Measurements from ENCODE around the gene RPS24.

The RPS24 gene

DNA sequence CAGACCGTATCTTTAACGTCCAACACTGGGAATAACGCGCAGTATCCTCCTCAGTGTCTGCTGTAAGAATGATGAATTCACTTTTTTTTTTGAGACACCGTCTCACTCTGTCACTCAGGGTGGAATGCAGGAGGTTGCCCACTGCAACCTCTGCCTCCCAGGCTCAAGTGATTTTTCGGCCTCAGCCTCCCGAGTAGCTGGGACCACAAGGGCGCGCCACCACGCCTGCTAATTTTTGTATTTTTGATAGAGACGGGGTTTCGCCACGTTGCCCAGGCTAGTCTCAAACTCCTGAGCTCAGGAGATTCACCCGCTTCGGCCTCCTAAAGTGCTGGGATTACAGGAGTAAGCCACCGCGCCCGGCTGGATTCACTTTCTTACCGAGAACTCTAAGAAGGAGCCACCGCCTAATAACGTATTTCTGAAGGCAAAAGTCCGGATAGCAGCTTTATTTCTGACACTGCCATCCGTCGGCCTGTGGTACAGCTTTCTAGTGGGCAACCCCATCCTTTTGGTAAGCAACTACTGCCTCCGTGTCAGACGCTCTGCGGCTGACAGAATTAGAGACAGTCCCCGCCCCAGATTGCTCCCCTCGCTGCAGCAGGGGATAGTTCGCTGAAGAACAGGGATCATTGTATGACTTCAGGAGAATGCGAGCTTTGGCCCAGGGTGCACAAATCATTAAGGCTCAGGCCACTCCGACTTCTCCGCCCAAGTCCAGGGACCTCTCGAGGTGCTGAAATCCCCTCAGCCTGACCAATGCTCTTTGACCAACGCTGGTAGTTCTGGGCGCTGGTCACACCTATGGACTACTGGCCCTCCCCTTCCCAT, 5.0 kb upstream of the RPS24 start:
- peak; percentile 23 for DNase-seq

- peak; percentile 89 for DNase-seq
Measured at GRCh38 chr10:78029269-78030226, 4.1 kb upstream of the RPS24 start, which contains the start of gene POLR3A. POLR3A (minus strand) TSS chr10:78029515; CDS start chr10:78029407, 108 bp downstream.

DNA sequence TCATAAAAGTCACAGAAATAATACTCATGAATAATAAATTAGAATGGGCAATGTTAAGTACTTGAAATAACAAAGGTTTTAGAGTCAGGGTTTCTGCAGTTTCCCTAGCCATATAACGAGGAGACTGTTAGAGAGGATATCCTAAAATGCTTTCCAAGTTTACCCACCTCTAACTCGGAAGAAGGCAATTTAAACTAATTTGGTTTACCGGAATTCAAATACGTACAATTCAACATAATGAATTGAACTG, 351 bp upstream of the RPS24 start:
- DNase-seq, result no peak

GRCh38 chr10:78035025-78035424, 1.4 kb downstream of the RPS24 start:
- no peak for DNase-seq

GRCh38 chr10:78035437-78035836, 1.8 kb downstream of the RPS24 start:
- DNase-seq, result no peak

- no peak for DNase-seq
Measured at GRCh38 chr10:78035933-78036583, 2.4 kb downstream of the RPS24 start.

GRCh38 chr10:78038105-78038504, 4.4 kb downstream of the RPS24 start:
- DNase-seq, result no peak

GRCh38 chr10:78038791-78039547, 5.3 kb downstream of the RPS24 start:
- DNase-seq, result no peak

- DNase-seq, result no peak
Measured at GRCh38 chr10:78039743-78040142, 6.1 kb downstream of the RPS24 start.

DNA sequence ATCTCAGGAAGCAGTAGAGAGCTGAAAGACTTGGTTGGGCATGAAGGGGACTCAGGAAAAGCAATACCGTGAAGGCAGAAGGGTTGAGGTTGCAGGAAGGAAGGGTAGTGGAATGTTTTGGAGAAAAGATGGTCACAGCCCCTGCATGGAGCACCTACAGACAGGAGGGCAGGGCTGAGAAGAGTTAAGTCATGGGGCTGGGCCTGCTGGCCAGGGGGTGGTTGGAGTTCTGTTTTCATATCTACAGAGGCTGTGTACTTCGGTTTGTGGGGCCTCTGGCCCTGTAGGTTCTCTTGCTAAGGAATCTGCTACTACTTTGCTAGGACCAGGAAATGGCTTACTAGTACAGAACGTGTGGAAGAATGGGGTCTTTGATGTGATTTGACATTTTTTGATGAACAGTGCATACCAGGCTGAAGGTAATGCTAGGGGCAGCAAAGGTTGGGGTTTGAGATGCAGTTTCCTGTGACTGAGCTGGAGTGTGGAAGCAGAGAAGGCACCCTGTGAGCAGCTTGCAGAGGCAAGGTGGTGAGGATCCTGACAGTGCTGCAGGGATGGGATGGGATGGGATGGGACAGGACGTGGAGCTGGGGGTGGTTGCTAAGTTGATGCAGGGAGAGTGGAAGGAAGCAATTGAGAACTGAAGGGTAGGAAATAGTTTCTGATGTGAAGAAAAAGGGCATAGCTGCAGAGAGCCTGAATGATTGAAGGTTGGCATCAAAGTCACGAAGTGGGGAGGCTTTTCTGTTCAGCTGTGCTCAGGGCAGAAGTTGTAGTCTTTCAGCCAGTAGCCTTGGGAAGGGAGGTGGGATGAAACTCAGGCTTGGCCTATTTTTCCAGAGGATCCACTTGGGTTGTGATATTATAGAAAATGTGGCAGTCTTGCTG, 7.8 kb downstream of the RPS24 start:
- no peak for DNase-seq

GRCh38 chr10:78042058-78042751, 8.5 kb downstream of the RPS24 start:
- DNase-seq, result no peak

GRCh38 chr10:78042752-78043104, 9.1 kb downstream of the RPS24 start:
- DNase-seq, result no peak

GRCh38 chr10:78044179-78044578, 10.5 kb downstream of the RPS24 start:
- no peak for DNase-seq

- no peak for DNase-seq
Measured at GRCh38 chr10:78044699-78045098, 11.0 kb downstream of the RPS24 start.

GRCh38 chr10:78045237-78045636, 11.6 kb downstream of the RPS24 start:
- DNase-seq, result no peak

DNA sequence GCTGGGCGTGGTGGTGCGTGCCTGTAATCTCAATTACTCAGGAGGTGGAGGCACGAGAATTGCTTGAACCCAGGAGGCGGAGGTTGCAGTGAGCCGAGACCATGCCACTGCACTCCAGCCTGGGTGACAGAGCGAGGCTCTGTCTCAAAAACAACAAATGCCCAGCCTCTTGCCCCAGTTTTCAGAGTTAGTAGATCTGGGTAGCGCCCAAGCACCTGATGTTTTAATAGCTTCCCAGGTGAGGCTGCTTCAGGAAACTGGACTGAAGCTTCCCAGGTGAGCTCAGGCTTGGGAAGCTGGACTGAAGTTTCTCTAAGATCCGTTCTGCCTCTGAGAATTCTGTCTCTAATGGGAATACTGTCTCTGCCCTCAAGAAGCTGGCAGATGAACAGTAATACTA, 12.2 kb downstream of the RPS24 start:
- no peak for DNase-seq

GRCh38 chr10:78046711-78047269, 13.1 kb downstream of the RPS24 start:
- DNase-seq, result no peak

DNA sequence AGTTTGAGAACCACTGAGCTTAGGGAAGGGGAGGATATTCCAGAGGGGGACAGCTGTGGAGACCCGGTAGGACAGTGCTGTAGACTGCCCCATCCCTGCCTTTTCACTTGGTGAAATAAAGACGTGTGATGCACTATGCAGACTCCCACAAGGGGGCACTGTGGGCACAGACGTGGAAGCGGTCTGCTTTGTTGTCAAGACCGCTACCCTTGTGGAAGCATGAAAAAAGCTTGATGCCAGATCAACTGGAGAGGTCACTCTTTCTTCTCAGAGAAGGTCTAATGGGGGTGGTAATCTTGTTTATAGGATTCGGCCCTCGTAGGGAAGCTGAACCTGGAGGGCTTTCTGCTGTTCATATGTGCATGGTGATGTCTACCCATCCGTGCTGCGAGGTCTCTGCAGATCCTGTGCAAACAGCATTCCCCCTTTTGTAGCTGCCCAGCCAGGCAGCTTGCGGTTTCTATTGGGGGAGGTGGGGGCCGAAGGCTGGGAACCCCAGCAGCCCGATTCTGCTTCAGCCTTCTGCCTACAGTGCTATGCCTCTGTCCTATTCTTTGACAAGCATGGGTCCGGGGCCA, 13.7 kb downstream of the RPS24 start:
- peak; percentile 86 for DNase-seq

DNA sequence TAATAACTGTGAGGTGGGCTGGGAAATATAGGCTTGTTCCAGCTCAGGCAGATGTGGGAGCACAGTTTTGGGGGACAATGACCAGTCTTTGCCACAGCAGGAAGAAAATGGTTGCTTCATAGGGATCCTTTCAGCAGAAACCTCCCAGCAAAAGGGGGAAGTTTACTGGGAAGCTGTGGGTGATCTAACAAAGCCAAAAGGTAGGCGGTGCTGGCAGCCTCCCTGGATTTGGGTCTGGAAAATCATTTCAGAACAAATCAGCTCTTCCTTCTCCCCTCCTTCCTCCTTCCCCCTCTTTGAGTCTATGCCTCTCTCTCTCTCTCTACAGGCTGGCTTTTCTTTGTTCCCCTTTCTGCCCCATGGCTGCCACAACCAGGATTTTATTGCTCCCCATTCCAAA, 16.2 kb downstream of the RPS24 start:
- DNase-seq, result no peak

GRCh38 chr10:78053211-78053868, 19.7 kb downstream of the RPS24 start:
- no peak for DNase-seq
